ENCODE results near the gene SLC16A11.

DNA sequence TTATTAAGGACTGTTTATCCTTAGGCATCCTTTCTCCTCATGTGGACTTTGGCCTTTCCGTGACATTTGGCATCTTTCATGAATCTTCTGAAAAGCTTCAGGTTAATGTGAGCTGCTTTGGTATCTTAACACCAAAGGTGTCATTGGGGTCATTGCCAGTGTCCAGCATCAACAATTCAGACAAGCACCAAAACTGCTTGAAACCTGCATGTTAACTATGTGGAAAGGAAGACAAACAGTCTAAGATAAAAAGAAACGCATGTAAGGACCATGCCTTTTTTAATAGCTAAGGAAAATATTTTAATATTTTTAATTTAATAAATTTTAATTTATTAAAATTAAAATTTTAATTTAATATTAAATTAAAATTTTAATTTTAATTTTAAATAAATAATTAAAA, 40.1 kb downstream of the SLC16A11 start:
- TF ChIP-seq, protein P1, sequence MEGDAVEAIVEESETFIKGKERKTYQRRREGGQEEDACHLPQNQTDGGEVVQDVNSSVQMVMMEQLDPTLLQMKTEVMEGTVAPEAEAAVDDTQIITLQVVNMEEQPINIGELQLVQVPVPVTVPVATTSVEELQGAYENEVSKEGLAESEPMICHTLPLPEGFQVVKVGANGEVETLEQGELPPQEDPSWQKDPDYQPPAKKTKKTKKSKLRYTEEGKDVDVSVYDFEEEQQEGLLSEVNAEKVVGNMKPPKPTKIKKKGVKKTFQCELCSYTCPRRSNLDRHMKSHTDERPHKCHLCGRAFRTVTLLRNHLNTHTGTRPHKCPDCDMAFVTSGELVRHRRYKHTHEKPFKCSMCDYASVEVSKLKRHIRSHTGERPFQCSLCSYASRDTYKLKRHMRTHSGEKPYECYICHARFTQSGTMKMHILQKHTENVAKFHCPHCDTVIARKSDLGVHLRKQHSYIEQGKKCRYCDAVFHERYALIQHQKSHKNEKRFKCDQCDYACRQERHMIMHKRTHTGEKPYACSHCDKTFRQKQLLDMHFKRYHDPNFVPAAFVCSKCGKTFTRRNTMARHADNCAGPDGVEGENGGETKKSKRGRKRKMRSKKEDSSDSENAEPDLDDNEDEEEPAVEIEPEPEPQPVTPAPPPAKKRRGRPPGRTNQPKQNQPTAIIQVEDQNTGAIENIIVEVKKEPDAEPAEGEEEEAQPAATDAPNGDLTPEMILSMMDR (IDR thresholded peaks at IDR 0.05) = no peak
- no peak for TF ChIP-seq POLR2A (IDR thresholded peaks at IDR 0.05)
